Stimulated activated CD8-positive, alpha-beta memory T cell treated with anti-CD3 and anti-CD28 coated beads, Interleukin-4, amount 100 ng/mL, for 4 hours (primary cell): ENCODE results near the gene STK10.

Experiments used
- DNase-seq, 2 donors: peaks; one replicate each; pipeline ENCODE4 v3.0.0-alpha.2; 2020; ENCODE audit warnings: low read depth in 2 of 2, low spot score in 1 of 2

Gene STK10

GRCh38 chr5:172015346-172015745, 172.7 kb downstream of the STK10 start:
- no peak for DNase-seq

- DNase-seq: no peak
These were observed 177.7 kb downstream of the STK10 start for GRCh38 chr5:172010278-172010677.

- DNase-seq: no peak
These were observed 178.3 kb downstream of the STK10 start for GRCh38 chr5:172009536-172010270.

- DNase-seq: no peak
These were observed 179.3 kb downstream of the STK10 start for GRCh38 chr5:172008689-172009141.

GRCh38 chr5:172008111-172008455, 179.9 kb downstream of the STK10 start:
- DNase-seq: no peak

- DNase-seq: no peak
These were observed 180.6 kb downstream of the STK10 start for GRCh38 chr5:172007175-172008110.

- peak; percentile 87 to 92 for DNase-seq
These were observed 181.5 kb downstream of the STK10 start, which contains the start of gene FBXW11 for GRCh38 chr5:172006321-172007174. FBXW11 (minus strand) TSS chr5:172006638; CDS start chr5:172006502, 136 bp downstream.

GRCh38 chr5:172005708-172006320, 182.2 kb downstream of the STK10 start:
- no peak for DNase-seq

GRCh38 chr5:172004824-172005237, 183.2 kb downstream of the STK10 start:
- DNase-seq: peak in 1 of 2 donors; percentile 3

GRCh38 chr5:172003746-172004145, 184.3 kb downstream of the STK10 start:
- DNase-seq: no peak

- no peak for DNase-seq
These were observed 185.0 kb downstream of the STK10 start for GRCh38 chr5:172002840-172003512.

- DNase-seq: no peak
These were observed 185.7 kb downstream of the STK10 start for GRCh38 chr5:172002310-172002709.

- no peak for DNase-seq
These were observed 188.1 kb downstream of the STK10 start for GRCh38 chr5:171999877-172000276.

- no peak for DNase-seq
These were observed 188.9 kb downstream of the STK10 start for GRCh38 chr5:171999100-171999499.

GRCh38 chr5:171997011-171997410, 191.0 kb downstream of the STK10 start:
- no peak for DNase-seq

- no peak for DNase-seq
These were observed 195.2 kb downstream of the STK10 start for GRCh38 chr5:171992813-171993212.

- no peak for DNase-seq
These were observed 195.7 kb downstream of the STK10 start for GRCh38 chr5:171992305-171992704.
